Loucy (cell line): ENCODE measurements around the gene KIFC1.

Source experiments
- H2AFZ ChIP-seq: fragments of 200-600 bp; sonication (generic); 2 replicates; pipeline ENCODE4 v1.6.0; 2016; ENCODE audit warnings: antibody characterized with exemption, mild to moderate bottlenecking, low read length, moderate library complexity
- H3F3A ChIP-seq: fragments of 200-600 bp; 2 replicates; pipeline ENCODE4 v1.6.0; 2016; ENCODE audit warnings: antibody characterized with exemption, low read depth, mild to moderate bottlenecking
- H3K27me3 ChIP-seq: fragments of 200-600 bp; sonication (generic); 2 replicates; pipeline ENCODE4 v1.6.1; 2014; ENCODE audit warnings: low read length, mild to moderate bottlenecking; ENCODE audit not compliant: insufficient read depth, poor library complexity, severe bottlenecking
- H3K36me3 ChIP-seq: fragments of 200-600 bp; sonication (generic); 2 replicates; pipeline ENCODE4 v1.6.1; 2016; ENCODE audit warnings: low read length; ENCODE audit not compliant: insufficient read depth
- H3K4me1 ChIP-seq: fragments of 200-600 bp; sonication (generic); 2 replicates; pipeline ENCODE4 v1.5.1; 2014; ENCODE audit warnings: low read length, mild to moderate bottlenecking; ENCODE audit not compliant: insufficient read depth, poor library complexity, severe bottlenecking
- H3K4me2 ChIP-seq: fragments of 200-600 bp; sonication (generic); 2 replicates; pipeline ENCODE4 v1.6.0; 2014; ENCODE audit warnings: antibody characterized with exemption, low read length, low read depth, mild to moderate bottlenecking; ENCODE audit not compliant: poor library complexity, severe bottlenecking
- H3K4me3 ChIP-seq: fragments of 200-600 bp; sonication (generic); 2 replicates; pipeline ENCODE4 v1.5.1; 2014; ENCODE audit warnings: low read length, mild to moderate bottlenecking, mixed read lengths; ENCODE audit not compliant: poor library complexity, severe bottlenecking
- H3K79me2 ChIP-seq: fragments of 200-600 bp; sonication (generic); 2 replicates; pipeline ENCODE4 v1.6.1; 2014; ENCODE audit warnings: low read length; ENCODE audit not compliant: insufficient read depth
- H3K9ac ChIP-seq: fragments of 200-600 bp; sonication (generic); 2 replicates; pipeline ENCODE4 v1.6.0; 2014; ENCODE audit warnings: mild to moderate bottlenecking, low read depth, low read length, moderate library complexity; ENCODE audit not compliant: poor library complexity, severe bottlenecking
- H3K9me2 ChIP-seq: fragments of 200-600 bp; sonication (generic); replicated peaks from 2 replicates; pipeline ENCODE4 v1.6.1; 2016; ENCODE audit warnings: low read depth, low read length, mixed read lengths
- H3K9me3 ChIP-seq: fragments of 200-600 bp; sonication (generic); 2 replicates; pipeline ENCODE4 v1.6.1; 2014; ENCODE audit warnings: mild to moderate bottlenecking, antibody characterized with exemption, low read length, low read depth; ENCODE audit not compliant: insufficient read depth
- H4K20me1 ChIP-seq: fragments of 200-600 bp; sonication (generic); 2 replicates; pipeline ENCODE4 v1.6.0; 2014; ENCODE audit warnings: antibody characterized with exemption, low read length, mild to moderate bottlenecking; ENCODE audit not compliant: insufficient read depth, poor library complexity, severe bottlenecking
- EZH2phosphoT487 ChIP-seq: fragments of 200-600 bp; IDR thresholded peaks from 2 replicates; pipeline ENCODE4 v1.6.1; 2018; ENCODE audit warnings: antibody characterized with exemption, mild to moderate bottlenecking, moderate library complexity, borderline replicate concordance
- TF ChIP-seq, protein P1 (sequence below): fragments of 200-600 bp; sonication (generic); conservative IDR thresholded peaks from 2 replicates; pipeline ENCODE4 v1.5.1; 2014; ENCODE audit warnings: mild to moderate bottlenecking, antibody characterized with exemption, low read length

Gene KIFC1

DNA sequence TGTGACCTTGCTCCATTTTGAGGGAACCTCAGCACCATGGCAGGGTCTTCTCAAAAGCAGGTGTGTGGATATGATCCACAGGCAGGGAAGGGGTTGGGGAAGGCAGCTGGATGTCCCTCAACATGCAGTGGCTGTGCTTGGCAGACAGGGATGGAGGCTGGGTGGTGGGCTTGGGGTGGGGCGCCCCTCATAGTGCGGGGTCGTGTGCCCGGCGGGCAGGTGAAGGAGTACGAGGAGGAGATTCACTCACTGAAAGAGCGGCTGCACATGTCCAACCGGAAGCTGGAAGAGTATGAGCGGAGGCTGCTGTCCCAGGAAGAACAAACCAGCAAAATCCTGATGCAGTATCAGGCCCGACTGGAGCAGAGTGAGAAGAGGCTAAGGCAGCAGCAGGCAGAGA lies 54.7 kb downstream of the KIFC1 start:
- Histone ChIP-seq H3K9me3 (no peaks in the 10 kb centered on the region), H3K27me3 (no peaks in the 10 kb centered on the region), H3K4me3 (no peak overlapping the region), H4K20me1 (no peaks in the 10 kb centered on the region), H3K4me2 (no peak overlapping the region), H3K9me2 (no peaks in the 10 kb centered on the region), H3K4me1 (no peaks in the 10 kb centered on the region), H3K9ac (no peak overlapping the region), H3K79me2 (no peaks in the 10 kb centered on the region), H2AFZ (no peak overlapping the region), H3F3A (no peaks in the 10 kb centered on the region), H3K36me3 (peaks cover 20% of the 10 kb centered on the region; the same call in 1 of the 2 replicates)
- TF ChIP-seq EZH2phosphoT487, result no peak
- TF ChIP-seq, protein P1, sequence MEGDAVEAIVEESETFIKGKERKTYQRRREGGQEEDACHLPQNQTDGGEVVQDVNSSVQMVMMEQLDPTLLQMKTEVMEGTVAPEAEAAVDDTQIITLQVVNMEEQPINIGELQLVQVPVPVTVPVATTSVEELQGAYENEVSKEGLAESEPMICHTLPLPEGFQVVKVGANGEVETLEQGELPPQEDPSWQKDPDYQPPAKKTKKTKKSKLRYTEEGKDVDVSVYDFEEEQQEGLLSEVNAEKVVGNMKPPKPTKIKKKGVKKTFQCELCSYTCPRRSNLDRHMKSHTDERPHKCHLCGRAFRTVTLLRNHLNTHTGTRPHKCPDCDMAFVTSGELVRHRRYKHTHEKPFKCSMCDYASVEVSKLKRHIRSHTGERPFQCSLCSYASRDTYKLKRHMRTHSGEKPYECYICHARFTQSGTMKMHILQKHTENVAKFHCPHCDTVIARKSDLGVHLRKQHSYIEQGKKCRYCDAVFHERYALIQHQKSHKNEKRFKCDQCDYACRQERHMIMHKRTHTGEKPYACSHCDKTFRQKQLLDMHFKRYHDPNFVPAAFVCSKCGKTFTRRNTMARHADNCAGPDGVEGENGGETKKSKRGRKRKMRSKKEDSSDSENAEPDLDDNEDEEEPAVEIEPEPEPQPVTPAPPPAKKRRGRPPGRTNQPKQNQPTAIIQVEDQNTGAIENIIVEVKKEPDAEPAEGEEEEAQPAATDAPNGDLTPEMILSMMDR, result no peak

DNA sequence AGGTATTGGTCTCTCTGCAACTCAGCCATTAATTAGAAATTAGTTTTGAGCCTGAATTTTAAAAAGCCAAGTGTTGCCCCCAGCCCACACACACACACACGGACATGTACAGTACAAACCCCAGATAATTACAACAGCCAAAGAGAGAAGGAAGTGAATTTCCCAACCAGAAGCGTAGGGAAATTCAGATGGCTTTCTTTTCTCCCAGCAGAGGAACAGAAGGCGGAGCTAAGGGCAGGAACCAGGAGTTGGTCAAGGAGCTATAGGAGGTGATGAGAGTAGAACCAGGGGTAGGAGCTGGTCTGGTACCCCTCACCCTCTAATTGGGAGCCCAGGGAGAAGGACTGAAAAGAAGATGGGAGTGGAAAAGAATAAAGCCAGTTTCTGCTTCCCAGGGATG lies 58.8 kb downstream of the KIFC1 start:
- Histone ChIP-seq H3K9me2 (no peaks in the 10 kb centered on the region), H3K4me1 (peaks cover 7% of the 10 kb centered on the region), H4K20me1 (no peaks in the 10 kb centered on the region), H3K4me2 (no peak overlapping the region), H3F3A (no peaks in the 10 kb centered on the region), H3K27me3 (no peaks in the 10 kb centered on the region), H3K36me3 (no peaks in the 10 kb centered on the region), H3K9ac (no peak overlapping the region), H3K9me3 (no peaks in the 10 kb centered on the region), H2AFZ (no peak overlapping the region), H3K79me2 (peaks cover 10% of the 10 kb centered on the region), H3K4me3 (no peak overlapping the region)
- TF ChIP-seq EZH2phosphoT487, result no peak
- TF ChIP-seq, protein P1, result no peak

DNA sequence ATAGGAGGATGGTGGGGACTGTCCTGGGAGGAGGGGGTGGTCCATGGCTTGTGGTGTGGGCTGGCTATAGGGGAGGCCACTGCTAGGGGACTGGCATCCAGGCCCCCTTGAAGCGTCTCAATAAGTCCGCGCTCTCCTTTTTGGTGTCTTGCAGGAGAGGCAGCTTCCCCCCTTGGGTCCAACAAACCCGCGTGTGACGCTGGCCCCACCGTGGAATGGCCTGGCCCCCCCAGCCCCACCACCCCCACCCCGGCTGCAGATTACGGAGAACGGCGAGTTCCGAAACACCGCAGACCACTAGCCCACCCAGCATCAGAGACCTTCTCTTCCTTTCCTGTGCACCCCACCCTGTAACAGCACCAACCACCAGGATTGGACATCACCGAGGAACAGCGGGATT lies 60.0 kb downstream of the KIFC1 start:
- Histone ChIP-seq H3K4me2 (no peak overlapping the region), H3K4me1 (peaks cover 10% of the 10 kb centered on the region), H2AFZ (no peak overlapping the region), H3K79me2 (peaks cover 15% of the 10 kb centered on the region), H3K9ac (no peak overlapping the region), H3K9me3 (no peaks in the 10 kb centered on the region), H3K27me3 (no peaks in the 10 kb centered on the region), H4K20me1 (no peaks in the 10 kb centered on the region), H3K36me3 (no peaks in the 10 kb centered on the region), H3K4me3 (no peak overlapping the region), H3F3A (no peaks in the 10 kb centered on the region), H3K9me2 (no peaks in the 10 kb centered on the region)
- TF ChIP-seq, protein P1, result no peak
- no peak for TF ChIP-seq EZH2phosphoT487
